GM12865 (cell line): Measurements from ENCODE around the gene NDRG2.

ENCODE experiments used
- DNase-seq: peaks from one replicate; pipeline ENCODE4 v3.0.0; 2010; ENCODE audit warnings: low read depth
- H3K4me3 ChIP-seq: 2 replicates; pipeline ENCODE4 v1.5.1; 2011; ENCODE audit warnings: mild to moderate bottlenecking, low read depth, low read length, control low read depth
- TF ChIP-seq, protein P1 (sequence below): IDR thresholded peaks from 2 replicates; pipeline ENCODE4 v1.5.1; 2011; ENCODE audit warnings: low read length, control low read depth, low read depth, inconsistent platforms; ENCODE audit not compliant: insufficient read depth; ENCODE audit errors: missing control alignments

NDRG2 gene

DNA sequence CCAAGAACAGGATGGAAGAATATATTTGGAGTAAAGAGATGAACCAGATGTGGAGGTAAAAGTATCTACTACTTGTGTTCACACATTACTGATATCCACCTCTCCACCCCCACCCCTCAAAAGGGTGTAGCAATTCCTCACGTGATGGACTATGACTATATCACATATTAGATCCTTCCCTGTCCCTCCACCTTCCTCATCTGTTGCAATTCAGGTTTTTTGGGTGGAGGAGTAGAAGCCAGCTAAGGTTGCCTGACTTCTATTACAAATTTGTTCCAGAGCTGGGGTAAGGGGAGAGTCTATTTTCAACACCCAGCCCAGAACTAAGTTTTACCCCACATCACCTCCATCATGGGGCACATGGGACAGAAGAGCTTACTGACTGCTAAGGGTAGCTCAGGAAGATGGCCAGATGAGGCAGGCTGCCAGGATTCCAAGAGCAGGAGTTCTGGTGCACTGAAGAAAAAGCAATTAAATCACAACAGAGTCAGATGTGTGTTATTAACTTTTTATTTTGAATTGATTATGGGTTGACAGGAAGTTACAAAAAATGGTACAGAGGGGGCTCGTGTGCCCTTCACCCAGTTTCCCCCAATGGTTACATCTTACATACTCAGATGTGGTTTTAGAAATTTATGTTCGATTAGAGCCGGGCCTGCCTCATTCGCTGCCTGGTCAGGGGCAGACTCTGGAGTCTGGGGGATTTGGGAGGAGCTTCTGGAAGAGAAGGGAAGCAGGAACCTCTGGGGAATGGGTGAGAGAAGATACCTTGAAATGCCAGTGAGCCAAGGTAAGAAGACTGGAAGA, 7.7 kb upstream of the NDRG2 start:
- no peak overlapping the region for H3K4me3 ChIP-seq
- TF ChIP-seq, protein P1, sequence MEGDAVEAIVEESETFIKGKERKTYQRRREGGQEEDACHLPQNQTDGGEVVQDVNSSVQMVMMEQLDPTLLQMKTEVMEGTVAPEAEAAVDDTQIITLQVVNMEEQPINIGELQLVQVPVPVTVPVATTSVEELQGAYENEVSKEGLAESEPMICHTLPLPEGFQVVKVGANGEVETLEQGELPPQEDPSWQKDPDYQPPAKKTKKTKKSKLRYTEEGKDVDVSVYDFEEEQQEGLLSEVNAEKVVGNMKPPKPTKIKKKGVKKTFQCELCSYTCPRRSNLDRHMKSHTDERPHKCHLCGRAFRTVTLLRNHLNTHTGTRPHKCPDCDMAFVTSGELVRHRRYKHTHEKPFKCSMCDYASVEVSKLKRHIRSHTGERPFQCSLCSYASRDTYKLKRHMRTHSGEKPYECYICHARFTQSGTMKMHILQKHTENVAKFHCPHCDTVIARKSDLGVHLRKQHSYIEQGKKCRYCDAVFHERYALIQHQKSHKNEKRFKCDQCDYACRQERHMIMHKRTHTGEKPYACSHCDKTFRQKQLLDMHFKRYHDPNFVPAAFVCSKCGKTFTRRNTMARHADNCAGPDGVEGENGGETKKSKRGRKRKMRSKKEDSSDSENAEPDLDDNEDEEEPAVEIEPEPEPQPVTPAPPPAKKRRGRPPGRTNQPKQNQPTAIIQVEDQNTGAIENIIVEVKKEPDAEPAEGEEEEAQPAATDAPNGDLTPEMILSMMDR, result no peak
- DNase-seq, result no peak

DNA sequence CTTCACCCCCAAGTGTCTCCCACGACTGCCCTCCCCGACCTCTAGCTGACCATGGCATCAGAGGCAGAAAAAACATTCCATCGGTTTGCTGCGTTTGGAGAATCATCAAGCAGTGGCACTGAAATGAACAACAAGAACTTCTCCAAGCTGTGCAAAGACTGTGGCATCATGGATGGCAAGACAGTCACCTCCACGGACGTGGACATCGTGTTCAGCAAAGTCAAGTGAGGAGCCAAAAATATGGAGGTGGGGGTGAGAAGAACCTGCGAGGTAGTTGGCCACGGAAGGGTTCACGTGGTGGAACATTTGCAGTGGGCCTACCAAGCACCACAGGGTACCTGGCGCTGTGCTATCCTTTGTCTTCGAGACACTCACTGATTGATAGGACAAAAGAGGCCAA, 5.7 kb upstream of the NDRG2 start:
- TF ChIP-seq, protein P1, result no peak
- no peak overlapping the region for H3K4me3 ChIP-seq
- DNase-seq, result no peak

DNA sequence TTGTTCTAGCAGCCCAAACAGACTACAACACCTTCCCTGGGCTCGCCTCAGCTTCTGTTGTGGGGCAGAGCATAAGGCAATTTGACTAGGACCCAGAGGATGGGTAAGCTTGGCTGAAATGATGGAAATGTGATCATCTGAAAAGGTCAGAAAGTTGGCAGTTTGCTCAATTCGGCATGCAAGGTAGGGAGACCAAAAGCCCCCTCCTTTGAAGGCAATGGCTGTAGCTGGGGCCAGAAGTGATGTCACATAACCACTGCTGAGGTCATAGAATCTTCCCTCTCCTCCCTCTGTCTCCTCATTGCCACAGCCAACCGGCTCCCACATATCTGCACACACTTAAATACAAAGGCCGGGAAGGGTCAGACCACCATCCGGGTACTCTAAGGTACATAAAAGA, 5.1 kb upstream of the NDRG2 start, which contains the start of gene TPPP2:
Gene TPPP2 (plus strand): TSS at position 301 of the 400 bp plus-strand sequence. CDS start 365 bp downstream, outside the sequence.
- TF ChIP-seq, protein P1, result no peak
- no peak for DNase-seq

DNA sequence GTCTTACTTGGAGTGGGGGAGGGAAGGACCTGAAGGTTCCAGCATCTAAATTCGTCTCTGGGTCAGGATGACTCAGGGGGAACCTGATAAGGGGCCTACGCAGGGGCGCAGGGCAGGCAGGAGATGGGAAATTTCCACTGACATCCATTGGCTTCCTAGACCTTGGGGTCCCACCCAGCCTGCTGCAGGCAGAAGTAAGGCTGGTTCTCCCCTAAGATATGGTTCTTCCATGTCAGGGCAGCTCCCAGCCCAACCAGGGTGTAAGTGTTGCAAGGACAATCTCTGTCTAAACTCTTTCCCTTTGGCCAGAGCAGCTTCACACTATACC, 2.1 kb upstream of the NDRG2 start:
- no peak for DNase-seq
- TF ChIP-seq, protein P1, result no peak
- no peak overlapping the region for H3K4me3 ChIP-seq

More for the DNA sequence above, 5.1 kb upstream of the NDRG2 start, which contains the start of gene TPPP2:
- H3K4me3 ChIP-seq, result no peak within 1 kb of the TSS

DNA sequence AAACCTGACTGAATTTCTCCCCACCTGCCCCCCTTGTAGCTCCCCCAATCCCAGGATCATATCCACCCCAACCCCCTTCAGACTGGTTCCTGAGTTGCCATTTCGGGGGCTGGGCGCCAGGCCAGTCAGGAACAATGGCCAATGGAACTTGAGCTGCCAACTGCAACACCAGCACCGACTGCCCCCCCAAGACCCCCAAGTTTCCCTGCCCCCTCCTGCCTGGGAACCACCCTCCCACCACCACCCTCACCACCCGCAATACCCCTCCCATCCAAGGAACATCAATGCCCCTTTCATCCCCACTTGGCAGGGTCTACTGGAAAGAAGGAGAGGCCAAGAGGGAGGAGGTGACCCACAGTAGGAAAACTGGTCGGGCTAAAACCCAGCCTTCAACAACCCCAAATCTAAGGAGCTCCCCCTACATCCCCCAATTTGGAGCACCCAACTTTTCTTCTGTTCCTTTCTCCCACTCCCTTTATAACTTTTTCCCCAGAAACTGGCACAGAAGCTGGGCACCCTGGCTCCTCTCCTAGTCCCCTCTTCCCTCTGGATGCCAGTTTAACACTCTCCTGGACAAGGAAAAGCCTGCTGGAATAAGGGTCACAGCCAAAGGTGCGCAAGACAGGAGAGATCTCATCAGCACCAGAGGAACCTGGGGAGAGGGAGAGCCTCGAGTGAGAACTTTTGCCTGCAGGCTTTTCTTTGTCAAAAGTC, 1.6 kb upstream of the NDRG2 start:
- TF ChIP-seq, protein P1, result no peak
- DNase-seq, result no peak
- no peak overlapping the region for H3K4me3 ChIP-seq

DNA sequence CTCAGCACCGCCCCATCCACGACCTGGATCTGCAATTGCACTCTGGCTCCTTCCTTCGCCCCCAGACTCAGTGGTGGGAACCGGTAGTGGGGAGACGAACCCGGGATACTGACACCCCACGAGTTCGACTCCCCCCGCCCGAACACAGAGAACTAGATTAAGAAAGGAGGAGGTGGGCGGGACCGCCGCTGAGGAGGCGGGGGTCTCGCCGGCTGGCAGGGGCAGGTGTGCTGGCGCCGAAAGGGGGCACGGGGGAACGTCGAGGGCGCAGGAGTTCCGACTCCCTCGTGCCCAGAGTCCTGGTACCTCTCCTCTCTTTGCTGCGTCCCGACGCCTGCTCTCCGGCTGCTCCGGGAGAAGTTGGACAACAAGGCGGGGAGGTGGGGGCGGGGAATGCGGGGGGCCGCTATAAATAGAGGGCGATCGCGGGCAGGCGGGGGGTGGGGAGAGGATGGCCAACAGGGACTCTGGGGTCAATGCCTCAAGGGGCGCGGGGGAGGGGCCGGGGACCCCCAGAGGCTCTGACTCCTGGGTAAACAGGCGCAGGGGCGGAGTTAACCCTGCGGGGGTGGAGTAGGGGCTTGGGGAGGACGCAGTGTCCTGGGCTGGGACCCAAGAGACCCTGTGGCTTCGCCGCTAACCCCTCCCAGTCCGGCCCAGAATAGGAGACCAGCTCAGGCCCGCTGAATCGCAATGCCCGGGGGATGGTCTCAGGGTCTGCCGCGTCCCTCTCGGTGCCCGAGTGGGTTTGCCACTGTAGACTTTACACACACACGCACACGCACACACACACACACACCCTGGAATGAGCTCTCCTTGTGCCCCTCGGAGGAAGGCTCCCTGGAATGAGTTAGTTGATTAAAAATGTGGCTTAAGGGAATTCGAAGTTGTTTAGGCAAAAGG, 761 bp upstream of the NDRG2 start:
- no peak overlapping the region for H3K4me3 ChIP-seq
- DNase-seq, result no peak
- TF ChIP-seq, protein P1, result no peak
